ENCODE results near the gene GUCY2C.

Gene GUCY2C

DNA sequence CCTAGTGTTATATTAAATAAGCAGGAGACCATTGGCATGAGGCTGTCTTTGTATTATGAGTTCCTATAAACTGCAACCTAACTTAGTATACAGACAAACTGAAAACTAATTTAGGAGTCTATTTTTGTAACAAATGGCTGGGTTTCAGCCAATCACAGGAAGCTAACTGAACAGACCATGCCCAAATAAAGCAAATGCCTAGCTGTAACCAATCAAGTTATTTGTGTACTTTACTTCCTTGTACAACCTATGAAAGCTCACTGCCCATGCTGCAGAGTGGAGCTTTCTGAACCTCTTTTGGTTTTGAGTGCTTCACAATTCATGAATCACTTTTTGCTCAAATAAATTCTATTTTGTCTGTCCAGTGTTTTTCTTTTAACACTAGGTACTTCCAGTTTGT, 41.6 kb downstream of the GUCY2C start:
- TF ChIP-seq, protein P1, sequence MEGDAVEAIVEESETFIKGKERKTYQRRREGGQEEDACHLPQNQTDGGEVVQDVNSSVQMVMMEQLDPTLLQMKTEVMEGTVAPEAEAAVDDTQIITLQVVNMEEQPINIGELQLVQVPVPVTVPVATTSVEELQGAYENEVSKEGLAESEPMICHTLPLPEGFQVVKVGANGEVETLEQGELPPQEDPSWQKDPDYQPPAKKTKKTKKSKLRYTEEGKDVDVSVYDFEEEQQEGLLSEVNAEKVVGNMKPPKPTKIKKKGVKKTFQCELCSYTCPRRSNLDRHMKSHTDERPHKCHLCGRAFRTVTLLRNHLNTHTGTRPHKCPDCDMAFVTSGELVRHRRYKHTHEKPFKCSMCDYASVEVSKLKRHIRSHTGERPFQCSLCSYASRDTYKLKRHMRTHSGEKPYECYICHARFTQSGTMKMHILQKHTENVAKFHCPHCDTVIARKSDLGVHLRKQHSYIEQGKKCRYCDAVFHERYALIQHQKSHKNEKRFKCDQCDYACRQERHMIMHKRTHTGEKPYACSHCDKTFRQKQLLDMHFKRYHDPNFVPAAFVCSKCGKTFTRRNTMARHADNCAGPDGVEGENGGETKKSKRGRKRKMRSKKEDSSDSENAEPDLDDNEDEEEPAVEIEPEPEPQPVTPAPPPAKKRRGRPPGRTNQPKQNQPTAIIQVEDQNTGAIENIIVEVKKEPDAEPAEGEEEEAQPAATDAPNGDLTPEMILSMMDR (conservative IDR thresholded peaks at IDR 0.05; ENCODE audit: low read length): no peak
- TF ChIP-seq EZH2phosphoT487 (IDR thresholded peaks at IDR 0.05; ENCODE audit: borderline replicate concordance): no peak
- Histone ChIP-seq H3F3A (ENCODE audit: low read depth) (no peaks in the 10 kb centered on the region), H3K4me1 (ENCODE audit: insufficient read depth, low read length, poor library complexity, severe bottlenecking) (no peaks in the 10 kb centered on the region), H3K27me3 (ENCODE audit: insufficient read depth, low read length, poor library complexity, severe bottlenecking) (no peaks in the 10 kb centered on the region), H2AFZ (ENCODE audit: low read length) (no peak overlapping the region), H3K4me2 (ENCODE audit: low read depth, low read length, poor library complexity, severe bottlenecking) (no peak overlapping the region), H3K36me3 (ENCODE audit: insufficient read depth, low read length) (no peaks in the 10 kb centered on the region), H3K9me2 (replicated peaks; ENCODE audit: low read depth, low read length) (no peaks in the 10 kb centered on the region), H3K79me2 (ENCODE audit: insufficient read depth, low read length) (no peaks in the 10 kb centered on the region), H3K9ac (ENCODE audit: low read depth, low read length, poor library complexity, severe bottlenecking) (no peak overlapping the region), H3K9me3 (ENCODE audit: insufficient read depth, low read depth, low read length) (no peaks in the 10 kb centered on the region), H4K20me1 (ENCODE audit: insufficient read depth, low read length, poor library complexity, severe bottlenecking) (no peaks in the 10 kb centered on the region), H3K4me3 (ENCODE audit: low read length, poor library complexity, severe bottlenecking) (no peak overlapping the region)

DNA sequence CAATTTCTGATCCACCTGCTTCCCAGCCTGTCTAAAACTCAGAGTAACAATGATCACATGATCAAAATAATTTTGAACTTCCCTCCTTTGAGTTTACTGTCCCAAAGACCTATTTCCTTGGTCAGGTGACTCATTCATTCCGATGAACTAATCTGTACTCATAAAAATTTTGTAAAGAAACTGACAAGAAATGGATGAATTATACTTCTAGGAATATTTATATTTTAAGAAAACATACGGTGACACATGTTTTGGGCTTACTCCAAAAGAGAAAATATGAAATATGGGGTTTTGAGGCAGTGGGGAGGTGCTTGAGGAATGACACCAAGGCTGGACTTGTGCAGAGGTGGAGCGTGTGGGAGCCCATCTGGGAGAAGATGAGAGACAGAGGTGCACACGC, 42.0 kb downstream of the GUCY2C start:
- Histone ChIP-seq H3K36me3 (ENCODE audit: insufficient read depth, low read length) (no peaks in the 10 kb centered on the region), H4K20me1 (ENCODE audit: insufficient read depth, low read length, poor library complexity, severe bottlenecking) (no peaks in the 10 kb centered on the region), H3K4me2 (ENCODE audit: low read depth, low read length, poor library complexity, severe bottlenecking) (no peak overlapping the region), H3K9me3 (ENCODE audit: insufficient read depth, low read depth, low read length) (no peaks in the 10 kb centered on the region), H3K9ac (ENCODE audit: low read depth, low read length, poor library complexity, severe bottlenecking) (no peak overlapping the region), H3K4me3 (ENCODE audit: low read length, poor library complexity, severe bottlenecking) (no peak overlapping the region), H3K4me1 (ENCODE audit: insufficient read depth, low read length, poor library complexity, severe bottlenecking) (no peaks in the 10 kb centered on the region), H3K27me3 (ENCODE audit: insufficient read depth, low read length, poor library complexity, severe bottlenecking) (no peaks in the 10 kb centered on the region), H3K79me2 (ENCODE audit: insufficient read depth, low read length) (no peaks in the 10 kb centered on the region), H3F3A (ENCODE audit: low read depth) (no peaks in the 10 kb centered on the region), H2AFZ (ENCODE audit: low read length) (no peak overlapping the region), H3K9me2 (replicated peaks; ENCODE audit: low read depth, low read length) (no peaks in the 10 kb centered on the region)
- TF ChIP-seq, protein P1 (conservative IDR thresholded peaks at IDR 0.05; ENCODE audit: low read length): no peak
- TF ChIP-seq EZH2phosphoT487 (IDR thresholded peaks at IDR 0.05; ENCODE audit: borderline replicate concordance): no peak

DNA sequence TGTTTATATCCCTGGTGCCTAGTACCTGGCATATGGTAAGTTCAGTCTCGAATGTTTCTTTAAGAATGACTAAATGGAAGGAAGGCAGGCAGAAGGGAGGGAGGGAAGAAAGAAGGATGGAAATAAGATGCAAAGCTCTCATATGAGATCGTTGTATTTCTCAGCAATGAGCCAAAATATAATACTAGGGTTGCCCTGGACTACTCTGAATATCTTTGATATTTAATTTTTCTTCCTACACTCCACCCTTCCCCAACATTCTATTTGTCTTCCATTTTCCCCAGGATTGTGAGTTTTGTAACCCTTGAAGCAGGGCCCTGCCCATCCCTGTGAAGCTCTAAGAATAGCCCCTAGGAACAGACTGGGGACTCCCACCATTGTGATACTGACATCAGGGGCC, 43.9 kb downstream of the GUCY2C start:
- Histone ChIP-seq H3K79me2 (ENCODE audit: insufficient read depth, low read length) (no peaks in the 10 kb centered on the region), H3K9me2 (replicated peaks; ENCODE audit: low read depth, low read length) (no peaks in the 10 kb centered on the region), H2AFZ (ENCODE audit: low read length) (no peak overlapping the region), H3K4me3 (ENCODE audit: low read length, poor library complexity, severe bottlenecking) (no peak overlapping the region), H3K9me3 (ENCODE audit: insufficient read depth, low read depth, low read length) (no peaks in the 10 kb centered on the region), H3K9ac (ENCODE audit: low read depth, low read length, poor library complexity, severe bottlenecking) (no peak overlapping the region), H3K4me2 (ENCODE audit: low read depth, low read length, poor library complexity, severe bottlenecking) (no peak overlapping the region), H3K27me3 (ENCODE audit: insufficient read depth, low read length, poor library complexity, severe bottlenecking) (no peaks in the 10 kb centered on the region), H3K36me3 (ENCODE audit: insufficient read depth, low read length) (no peaks in the 10 kb centered on the region), H3K4me1 (ENCODE audit: insufficient read depth, low read length, poor library complexity, severe bottlenecking) (no peaks in the 10 kb centered on the region), H4K20me1 (ENCODE audit: insufficient read depth, low read length, poor library complexity, severe bottlenecking) (no peaks in the 10 kb centered on the region), H3F3A (ENCODE audit: low read depth) (no peaks in the 10 kb centered on the region)
- TF ChIP-seq, protein P1 (conservative IDR thresholded peaks at IDR 0.05; ENCODE audit: low read length): no peak
- TF ChIP-seq EZH2phosphoT487 (IDR thresholded peaks at IDR 0.05; ENCODE audit: borderline replicate concordance): no peak
